ENCODE results near the gene ZFYVE27.

Gene ZFYVE27

DNA sequence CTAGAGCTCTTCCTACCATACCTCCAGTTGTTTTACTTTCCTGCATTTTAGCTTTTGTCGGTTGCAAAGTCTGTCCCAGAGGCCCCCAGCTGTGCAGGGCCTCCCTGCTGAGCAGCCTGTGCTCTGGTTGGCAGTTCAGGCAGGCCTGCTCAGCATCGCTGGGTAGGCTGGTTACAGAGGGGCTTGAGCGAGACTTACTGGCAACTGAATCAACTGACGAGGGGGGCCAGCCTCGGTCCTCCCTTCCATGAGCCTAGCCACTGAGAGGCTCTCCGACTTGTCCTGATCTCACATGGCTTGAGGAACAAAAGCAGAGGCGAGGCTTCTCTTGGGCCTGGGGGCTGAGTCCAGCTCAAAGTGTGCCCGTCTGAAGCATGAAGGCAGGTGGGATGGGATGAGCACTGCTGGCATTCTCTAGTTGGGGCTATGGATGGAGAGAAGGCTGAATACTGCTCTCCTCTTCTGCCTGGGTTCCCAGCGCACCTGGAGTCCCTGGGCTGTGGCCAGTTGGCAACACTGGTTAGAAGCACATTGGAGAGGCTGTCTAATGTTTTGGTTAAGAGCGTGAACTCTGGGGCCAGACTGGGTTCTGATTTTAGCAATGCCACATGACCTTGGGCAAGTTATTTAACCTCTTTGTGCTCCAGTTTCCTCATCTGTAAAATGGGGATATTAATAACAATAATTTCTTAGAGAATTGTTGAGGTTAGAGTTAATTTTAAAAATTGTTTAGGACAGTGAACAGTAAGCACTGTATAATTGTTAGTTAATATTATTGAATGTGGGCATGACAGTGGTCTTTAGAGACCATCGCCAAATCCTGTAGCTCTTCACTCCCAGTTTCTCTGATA is 41.7 kb downstream of the ZFYVE27 start:
- peaks cover 0 to 8% of the 10 kb centered on the region in 2 donors for H3K27me3 Mint-ChIP-seq
- no peaks in the 10 kb centered on the region for H3K9me3 Mint-ChIP-seq
- H3K4me3 Mint-ChIP-seq, result no peak overlapping the region
- H3K27ac Mint-ChIP-seq, result no peak overlapping the region
- ATAC-seq (replicated peaks), result no peak
- no peaks in the 10 kb centered on the region for H3K36me3 Mint-ChIP-seq
- DNase-seq, result no peak
- H3K4me1 Mint-ChIP-seq, result peaks cover 2 to 6% of the 10 kb centered on the region in 2 donors

DNA sequence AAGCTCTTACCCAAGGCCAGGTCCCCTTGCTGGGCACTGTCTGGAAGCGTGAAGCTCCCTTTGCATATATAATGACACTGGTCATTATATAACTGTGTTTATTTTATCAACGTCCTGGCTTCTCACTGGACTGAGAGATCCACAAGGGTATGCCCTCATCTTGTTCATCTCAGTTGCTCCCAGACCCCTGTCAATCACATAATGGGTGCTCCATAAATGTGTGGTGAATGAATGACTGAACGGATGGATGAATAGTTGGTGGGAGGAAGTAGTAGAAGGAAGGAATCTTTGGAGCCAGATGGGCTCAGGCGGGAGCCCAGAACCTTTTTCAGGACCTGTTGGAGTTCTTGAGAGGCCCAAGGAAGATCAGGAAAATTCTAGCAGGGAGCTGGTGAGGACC is 42.6 kb downstream of the ZFYVE27 start:
- H3K36me3 Mint-ChIP-seq, result no peaks in the 10 kb centered on the region
- H3K27me3 Mint-ChIP-seq, result no peaks in the 10 kb centered on the region
- DNase-seq, result no peak
- no peak overlapping the region for H3K27ac Mint-ChIP-seq
- H3K4me3 Mint-ChIP-seq, result no peak overlapping the region
- no peak for ATAC-seq (replicated peaks)
- H3K9me3 Mint-ChIP-seq, result no peaks in the 10 kb centered on the region
- peaks cover 2 to 6% of the 10 kb centered on the region in 2 donors for H3K4me1 Mint-ChIP-seq

DNA sequence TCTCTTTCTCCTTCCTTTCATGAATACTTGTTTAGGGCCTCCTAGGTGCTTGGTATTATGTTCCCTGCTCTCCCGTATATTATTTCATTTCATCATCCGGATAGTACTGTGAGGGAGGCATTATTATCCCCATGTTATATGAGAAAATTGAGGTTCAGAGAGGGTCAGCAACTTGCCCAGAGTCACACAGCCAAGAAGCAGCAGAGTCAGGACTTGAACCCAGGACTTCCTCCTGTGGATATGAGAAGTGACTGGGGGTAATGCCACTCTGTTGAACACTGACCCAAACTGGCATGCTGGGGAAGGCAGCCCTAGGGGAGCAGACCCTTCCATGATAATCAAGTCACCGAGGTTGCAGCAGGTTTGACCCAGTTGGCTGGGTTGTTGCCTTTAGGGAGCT is 43.0 kb downstream of the ZFYVE27 start:
- no peaks in the 10 kb centered on the region for H3K27me3 Mint-ChIP-seq
- no peaks in the 10 kb centered on the region for H3K36me3 Mint-ChIP-seq
- H3K27ac Mint-ChIP-seq, result no peak overlapping the region
- ATAC-seq (replicated peaks) (no peak), DNase-seq (no peak)
- H3K9me3 Mint-ChIP-seq, result no peaks in the 10 kb centered on the region
- no peak overlapping the region for H3K4me3 Mint-ChIP-seq
- peaks cover 2 to 6% of the 10 kb centered on the region in 2 donors for H3K4me1 Mint-ChIP-seq

DNA sequence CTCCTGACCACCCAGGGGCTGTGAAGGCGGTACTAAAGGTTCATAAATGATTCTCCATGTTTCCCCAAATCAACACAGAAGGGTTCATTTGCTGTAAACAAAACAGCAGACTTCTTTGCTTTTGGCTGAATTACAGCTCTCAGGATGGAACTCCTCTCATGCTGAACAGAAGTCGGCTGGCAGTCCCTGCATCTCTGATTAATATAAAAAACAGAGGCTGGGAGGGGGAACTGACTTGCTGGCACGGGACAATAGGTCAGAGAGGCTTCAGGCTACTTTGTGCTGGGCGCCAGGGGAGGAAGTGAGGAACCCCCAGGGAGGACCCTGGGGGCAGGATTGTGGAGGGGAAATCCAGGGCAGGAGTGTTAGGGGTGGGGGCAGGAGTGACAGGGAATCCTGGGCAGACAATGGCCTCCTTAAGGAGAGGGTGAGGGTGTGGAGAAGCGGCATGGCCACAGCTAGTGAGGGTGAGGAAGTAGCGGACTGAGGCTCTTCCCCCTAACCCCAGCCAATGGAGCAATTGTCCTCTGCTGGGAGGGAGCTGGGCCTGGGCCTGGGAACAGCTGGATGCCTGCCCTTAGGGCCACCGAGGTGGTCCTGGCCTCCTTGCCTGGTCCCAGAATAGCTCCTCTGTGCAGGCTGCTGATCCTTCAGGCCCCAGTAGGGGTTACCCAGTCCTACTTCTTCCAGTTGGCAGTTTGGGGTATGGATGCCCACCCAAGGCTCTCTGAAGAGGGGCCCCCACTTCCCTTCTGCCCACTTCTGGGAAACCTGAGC is 44.1 kb downstream of the ZFYVE27 start:
- Mint-ChIP-seq H3K9me3 (no peaks in the 10 kb centered on the region), H3K4me1 (peaks cover 2 to 6% of the 10 kb centered on the region in 2 donors), H3K27ac (no peak overlapping the region), H3K27me3 (no peaks in the 10 kb centered on the region), H3K4me3 (no peak overlapping the region), H3K36me3 (no peaks in the 10 kb centered on the region)
- DNase-seq (no peak), ATAC-seq (replicated peaks) (no peak)

DNA sequence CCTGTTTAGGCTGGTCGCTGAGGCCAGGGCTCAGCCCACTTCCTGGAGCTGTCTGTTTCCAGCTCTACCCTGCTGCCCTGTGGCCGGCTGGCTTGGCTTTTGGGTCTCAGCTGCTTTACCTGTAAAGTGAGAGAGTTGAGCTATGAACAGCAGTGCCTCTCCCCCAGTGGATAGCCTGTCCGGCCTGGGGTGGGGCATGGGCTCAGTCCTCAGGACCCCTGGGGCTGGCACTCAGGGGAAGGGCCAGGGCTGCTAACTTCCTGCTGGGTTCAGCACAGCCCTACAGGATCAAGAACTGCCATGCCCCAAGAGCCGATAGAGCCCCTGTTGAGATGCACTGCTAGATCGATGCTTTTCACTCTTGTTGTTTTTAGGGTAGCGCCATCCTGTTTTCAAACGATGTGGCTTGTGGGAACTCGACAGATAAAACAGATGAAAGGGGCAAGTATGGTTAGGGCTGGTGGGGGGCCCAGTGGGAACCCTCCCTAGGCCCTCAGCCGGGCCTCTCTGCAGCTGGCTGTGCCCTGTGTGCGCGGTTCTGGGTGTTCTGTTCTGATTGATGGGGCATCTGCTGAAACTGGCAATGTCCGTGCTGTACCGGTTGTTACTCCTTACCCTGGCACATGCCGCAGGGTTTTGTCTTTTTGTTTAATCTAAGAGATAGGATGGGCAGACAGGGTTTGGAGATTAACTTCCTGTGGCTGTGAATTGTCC is 44.8 kb downstream of the ZFYVE27 start:
- DNase-seq (no peak), ATAC-seq (replicated peaks) (no peak)
- Mint-ChIP-seq H3K4me3 (no peak overlapping the region), H3K4me1 (peaks cover 2 to 6% of the 10 kb centered on the region in 2 donors), H3K9me3 (no peaks in the 10 kb centered on the region), H3K36me3 (no peaks in the 10 kb centered on the region), H3K27me3 (peaks cover 0 to 3% of the 10 kb centered on the region in 2 donors), H3K27ac (no peak overlapping the region)

DNA sequence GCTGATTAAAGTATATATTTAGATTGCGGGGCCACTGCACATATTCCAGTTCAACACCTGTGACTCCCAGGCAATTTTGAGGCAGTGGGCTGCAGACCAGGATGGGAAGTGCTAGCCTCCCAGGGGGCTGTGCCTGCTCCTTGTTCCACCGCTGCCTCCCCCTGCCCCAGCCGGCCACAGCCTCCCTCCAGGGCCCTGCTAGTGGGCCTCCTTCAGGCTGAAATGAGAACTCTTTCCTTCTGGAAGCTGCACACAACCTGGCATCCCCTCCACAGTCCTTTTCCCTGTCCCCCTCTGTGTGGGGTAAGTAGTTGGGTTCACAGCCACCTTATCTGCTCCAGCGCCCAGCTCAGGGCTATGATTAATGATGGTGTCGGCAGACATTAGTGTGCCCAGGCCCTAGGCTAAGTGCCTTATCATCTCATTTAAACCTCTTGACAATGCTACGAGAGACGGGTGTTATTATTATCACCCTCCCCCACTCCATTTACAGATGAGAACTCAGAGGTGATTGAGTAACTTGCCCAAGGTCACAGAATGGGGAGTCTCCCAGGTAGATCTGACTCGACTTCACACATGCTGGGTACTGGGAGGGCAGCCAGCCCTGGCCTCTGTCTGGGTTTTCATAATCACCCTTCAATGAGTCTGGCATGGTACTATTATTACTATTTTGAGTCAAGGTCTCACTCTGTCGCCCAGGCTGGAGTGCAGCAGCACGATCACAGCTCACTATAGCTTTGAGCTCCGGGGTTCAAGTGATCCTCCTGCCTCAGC is 45.7 kb downstream of the ZFYVE27 start:
- Mint-ChIP-seq H3K4me3 (no peak overlapping the region), H3K27ac (no peak overlapping the region), H3K36me3 (no peaks in the 10 kb centered on the region), H3K4me1 (peaks cover 2 to 6% of the 10 kb centered on the region in 2 donors), H3K27me3 (peaks cover 8 to 12% of the 10 kb centered on the region in 2 donors), H3K9me3 (no peaks in the 10 kb centered on the region)
- no peak for DNase-seq
- ATAC-seq (replicated peaks), result no peak

DNA sequence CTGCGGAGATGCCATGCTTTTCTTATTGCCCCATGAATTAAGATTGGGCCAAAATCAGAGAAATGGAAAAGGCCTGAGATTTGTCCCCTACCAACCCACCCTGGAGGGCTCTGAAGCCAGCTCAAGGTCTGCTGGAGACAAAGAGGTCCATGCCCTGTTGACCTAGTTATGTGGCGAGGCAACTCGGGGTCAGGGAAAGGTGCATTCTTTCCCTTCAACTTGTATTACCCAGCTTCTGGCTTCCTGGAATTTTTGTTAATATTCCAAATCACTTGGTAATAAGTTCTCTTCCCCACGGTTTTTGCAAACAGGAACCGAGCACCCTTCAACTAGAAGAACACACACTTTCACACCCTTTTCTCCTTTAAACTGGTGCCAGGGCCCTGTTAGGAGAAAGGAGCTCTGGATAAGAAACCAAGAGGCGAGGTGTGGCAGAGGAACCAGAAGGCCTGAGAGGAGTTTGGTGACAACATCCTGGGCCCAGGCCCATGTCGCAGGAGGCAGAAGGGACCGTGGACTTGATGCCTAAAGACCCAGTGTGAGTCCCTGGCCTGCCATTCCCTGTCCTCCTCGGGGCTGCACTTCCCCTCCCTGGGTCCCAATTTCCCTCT is 47.4 kb downstream of the ZFYVE27 start:
- Mint-ChIP-seq H3K36me3 (no peaks in the 10 kb centered on the region), H3K4me3 (no peak overlapping the region), H3K27ac (no peak overlapping the region), H3K4me1 (peaks cover 2 to 6% of the 10 kb centered on the region in 2 donors), H3K27me3 (peaks cover 13 to 21% of the 10 kb centered on the region in 2 donors), H3K9me3 (no peaks in the 10 kb centered on the region)
- DNase-seq (no peak), ATAC-seq (replicated peaks) (no peak)

DNA sequence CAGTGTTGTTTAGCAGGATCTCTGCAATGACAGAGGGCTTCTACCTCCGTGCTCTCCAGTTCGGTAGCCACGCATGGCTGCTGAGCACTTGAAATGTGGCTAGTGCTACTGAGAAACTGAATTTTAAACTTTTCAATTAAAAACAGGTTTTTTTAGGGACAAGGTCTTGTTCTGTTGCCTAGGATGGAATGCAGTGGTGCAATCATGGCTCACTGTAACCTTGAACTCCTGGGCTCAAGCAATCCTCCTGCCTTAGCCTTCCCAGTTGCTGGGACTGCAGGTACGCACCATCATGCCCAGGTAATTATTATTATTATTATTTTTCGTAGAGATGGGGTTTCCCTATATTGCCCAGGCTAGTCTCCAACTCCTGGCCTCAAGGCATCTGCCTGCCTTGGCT is 48.3 kb downstream of the ZFYVE27 start:
- ATAC-seq (replicated peaks), result no peak
- no peaks in the 10 kb centered on the region for H3K9me3 Mint-ChIP-seq
- H3K27me3 Mint-ChIP-seq, result peaks cover 21 to 30% of the 10 kb centered on the region in 2 donors
- H3K4me3 Mint-ChIP-seq, result no peak overlapping the region
- peaks cover 2 to 6% of the 10 kb centered on the region in 2 donors for H3K4me1 Mint-ChIP-seq
- H3K27ac Mint-ChIP-seq, result no peak overlapping the region
- no peak for DNase-seq
- H3K36me3 Mint-ChIP-seq, result no peaks in the 10 kb centered on the region

DNA sequence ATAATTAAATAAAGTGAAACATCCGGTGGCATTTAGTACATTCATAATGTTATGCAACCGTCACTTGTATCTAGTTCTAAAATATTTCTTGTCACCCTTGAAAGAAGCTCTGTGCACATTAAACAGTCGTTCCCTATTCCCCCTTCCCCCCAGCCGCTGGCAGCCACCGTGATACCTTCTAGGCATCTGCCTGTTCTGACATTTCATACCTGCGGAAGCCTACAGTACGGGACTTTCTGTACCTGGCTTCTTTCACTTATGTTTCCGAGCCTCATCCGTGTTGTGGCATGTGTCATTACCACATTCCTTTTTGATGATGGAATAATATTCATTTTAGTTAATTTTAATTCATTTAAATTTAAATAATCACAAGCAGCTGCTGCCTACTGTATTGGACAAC is 48.8 kb downstream of the ZFYVE27 start:
- DNase-seq (no peak), ATAC-seq (replicated peaks) (no peak)
- H3K36me3 Mint-ChIP-seq, result no peaks in the 10 kb centered on the region
- no peak overlapping the region for H3K27ac Mint-ChIP-seq
- H3K27me3 Mint-ChIP-seq, result peaks cover 21 to 32% of the 10 kb centered on the region in 2 donors
- no peaks in the 10 kb centered on the region for H3K9me3 Mint-ChIP-seq
- peaks cover 2 to 5% of the 10 kb centered on the region in 2 donors for H3K4me1 Mint-ChIP-seq
- no peak overlapping the region for H3K4me3 Mint-ChIP-seq

DNA sequence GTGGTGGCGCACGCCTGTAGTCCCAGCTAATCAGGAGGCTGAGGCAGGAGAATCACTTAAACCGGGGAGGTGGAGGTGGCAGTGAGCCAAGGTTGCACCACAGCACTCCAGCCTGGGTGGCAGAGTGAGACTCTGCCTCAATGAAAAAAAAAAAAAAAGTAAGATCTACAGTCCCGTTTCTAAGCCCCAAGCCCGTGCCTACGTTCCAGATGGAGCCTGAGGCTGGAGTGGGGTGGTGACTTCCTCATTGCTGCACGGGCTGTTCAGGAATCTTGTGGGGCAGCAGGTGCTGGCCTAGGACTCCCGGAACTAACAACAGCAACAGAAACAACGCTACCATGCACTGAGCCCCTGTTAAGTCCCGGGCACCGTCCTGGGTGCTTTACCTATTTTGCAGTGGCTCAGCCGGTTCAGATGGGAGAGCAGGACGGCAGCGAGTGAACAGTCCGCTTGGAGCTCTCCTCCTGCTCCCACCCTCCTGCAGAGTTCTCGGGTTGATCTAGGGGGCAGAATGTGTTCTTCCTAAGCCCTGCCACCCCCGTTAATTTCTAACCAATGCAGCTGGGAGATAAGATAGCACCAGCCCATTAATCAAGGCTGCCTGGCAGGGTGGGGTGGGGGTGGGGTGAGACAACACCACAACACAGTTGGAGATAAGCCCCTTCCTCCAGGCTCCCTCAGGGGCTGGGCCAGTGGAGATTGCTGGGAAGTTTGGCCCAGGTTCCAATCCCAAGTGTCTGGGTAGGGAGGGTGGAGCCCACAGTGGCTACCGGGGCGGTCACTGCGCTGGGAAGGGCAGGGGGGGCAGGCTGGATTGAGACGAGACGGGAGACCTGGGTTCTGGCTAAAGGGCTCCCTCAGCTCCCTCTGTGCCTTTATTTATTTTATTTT is 51.9 kb downstream of the ZFYVE27 start:
- peaks cover 0 to 1% of the 10 kb centered on the region in 2 donors for H3K4me1 Mint-ChIP-seq
- H3K9me3 Mint-ChIP-seq, result no peaks in the 10 kb centered on the region
- no peak overlapping the region for H3K27ac Mint-ChIP-seq
- ATAC-seq (replicated peaks), result no peak
- DNase-seq, result no peak
- H3K4me3 Mint-ChIP-seq, result no peak overlapping the region
- no peaks in the 10 kb centered on the region for H3K36me3 Mint-ChIP-seq
- peaks cover 26 to 54% of the 10 kb centered on the region in 2 donors for H3K27me3 Mint-ChIP-seq

DNA sequence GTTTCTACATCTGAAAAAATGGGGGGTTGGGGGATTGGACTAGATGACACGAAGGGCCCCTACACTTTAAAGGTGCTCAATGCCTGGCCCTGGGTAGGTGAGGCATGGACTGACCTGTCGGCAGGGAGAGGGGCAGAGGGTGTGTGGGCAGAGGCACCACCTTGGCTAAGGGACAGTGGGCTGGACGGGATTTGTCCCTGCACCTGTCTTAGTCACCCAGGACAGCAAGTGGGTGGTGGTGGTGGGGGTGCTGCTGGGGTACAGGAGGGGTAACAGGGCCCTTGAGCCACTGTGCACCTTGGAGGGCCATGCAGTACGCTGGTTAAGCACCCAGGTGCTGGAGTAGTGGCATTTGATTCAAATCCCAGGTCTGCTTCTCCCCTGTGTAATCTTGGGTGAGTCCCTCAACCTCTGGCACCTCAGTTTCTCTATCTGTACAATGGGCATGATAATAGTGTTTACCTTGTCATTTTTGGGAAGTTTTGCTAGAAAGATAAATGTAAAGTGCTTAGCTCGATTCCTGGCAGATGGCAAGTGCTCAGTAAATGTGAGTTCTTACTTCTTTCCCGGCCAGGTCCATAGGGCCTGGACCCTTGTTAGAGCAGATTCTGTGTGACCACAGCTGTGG is 53.0 kb downstream of the ZFYVE27 start:
- no peak overlapping the region for H3K4me3 Mint-ChIP-seq
- DNase-seq (no peak), ATAC-seq (replicated peaks) (no peak)
- H3K4me1 Mint-ChIP-seq, result peaks cover 0 to 1% of the 10 kb centered on the region in 2 donors
- peaks cover 26 to 58% of the 10 kb centered on the region in 2 donors for H3K27me3 Mint-ChIP-seq
- no peak overlapping the region for H3K27ac Mint-ChIP-seq
- no peaks in the 10 kb centered on the region for H3K9me3 Mint-ChIP-seq
- no peaks in the 10 kb centered on the region for H3K36me3 Mint-ChIP-seq

DNA sequence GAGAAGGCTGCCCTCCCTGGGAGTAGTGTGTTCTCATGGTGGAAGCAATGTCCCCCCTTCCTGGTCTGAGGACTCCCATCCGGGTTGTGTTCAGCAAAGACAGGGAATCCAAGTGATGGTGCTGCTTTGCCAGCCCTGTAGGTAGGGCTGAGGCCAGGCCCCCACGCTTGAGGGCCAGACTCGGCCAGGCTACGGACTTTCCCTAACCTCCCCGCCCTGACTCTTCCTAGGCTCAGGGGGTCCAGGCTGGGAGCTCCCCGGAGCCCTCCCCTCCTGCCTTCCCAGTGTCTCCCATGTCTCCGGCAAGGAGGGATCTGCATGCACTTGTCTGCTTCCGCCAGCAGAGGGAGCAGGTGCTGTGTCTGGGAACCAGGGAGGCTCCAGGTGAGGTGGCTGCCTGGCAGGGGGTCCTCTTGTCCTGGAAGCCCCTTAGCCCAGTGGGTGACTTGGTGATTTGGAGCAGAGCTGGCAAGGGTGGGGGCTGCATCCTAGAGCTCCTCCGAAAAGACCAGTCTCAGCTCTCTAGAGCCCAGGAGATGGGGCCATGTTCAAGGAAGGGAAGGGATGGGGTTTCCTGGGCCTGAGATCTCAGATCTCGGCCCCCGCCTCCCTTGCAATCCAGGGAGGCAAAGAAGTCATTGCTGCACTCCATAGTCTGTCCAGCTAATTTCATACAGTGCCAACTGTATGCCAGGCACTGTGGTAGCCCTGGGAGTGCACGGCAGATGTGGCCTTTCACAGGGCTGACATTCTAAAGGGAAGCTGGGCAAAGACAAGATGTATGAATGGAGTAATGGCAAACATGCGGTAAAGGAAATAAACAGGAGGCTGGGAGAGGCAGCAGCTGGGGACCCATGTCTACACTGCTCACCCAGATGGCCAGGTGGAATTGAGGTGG is 55.1 kb downstream of the ZFYVE27 start:
- peaks cover 0 to 5% of the 10 kb centered on the region in 2 donors for H3K4me1 Mint-ChIP-seq
- DNase-seq (peak; percentile 44), ATAC-seq (replicated peaks) (peak; percentile 63 to 64)
- H3K4me3 Mint-ChIP-seq, result no peak overlapping the region
- no peaks in the 10 kb centered on the region for H3K36me3 Mint-ChIP-seq
- H3K27me3 Mint-ChIP-seq, result peaks cover 29 to 63% of the 10 kb centered on the region in 2 donors
- H3K9me3 Mint-ChIP-seq, result no peaks in the 10 kb centered on the region
- H3K27ac Mint-ChIP-seq, result no peak overlapping the region

Measured in stimulated activated naive B cell treated with anti-CD40 and anti-IgM and Interleukin-4, amounts not matched to agents 10 μg/mL and 1 μg/mL and 100 μg/mL, for 72 hours (primary cell).